ENCODE data around the gene DNM2.
A peak's percentile ranks its signal among the peaks of the same experiment; 100 is the strongest.

DNM2 gene

DNA sequence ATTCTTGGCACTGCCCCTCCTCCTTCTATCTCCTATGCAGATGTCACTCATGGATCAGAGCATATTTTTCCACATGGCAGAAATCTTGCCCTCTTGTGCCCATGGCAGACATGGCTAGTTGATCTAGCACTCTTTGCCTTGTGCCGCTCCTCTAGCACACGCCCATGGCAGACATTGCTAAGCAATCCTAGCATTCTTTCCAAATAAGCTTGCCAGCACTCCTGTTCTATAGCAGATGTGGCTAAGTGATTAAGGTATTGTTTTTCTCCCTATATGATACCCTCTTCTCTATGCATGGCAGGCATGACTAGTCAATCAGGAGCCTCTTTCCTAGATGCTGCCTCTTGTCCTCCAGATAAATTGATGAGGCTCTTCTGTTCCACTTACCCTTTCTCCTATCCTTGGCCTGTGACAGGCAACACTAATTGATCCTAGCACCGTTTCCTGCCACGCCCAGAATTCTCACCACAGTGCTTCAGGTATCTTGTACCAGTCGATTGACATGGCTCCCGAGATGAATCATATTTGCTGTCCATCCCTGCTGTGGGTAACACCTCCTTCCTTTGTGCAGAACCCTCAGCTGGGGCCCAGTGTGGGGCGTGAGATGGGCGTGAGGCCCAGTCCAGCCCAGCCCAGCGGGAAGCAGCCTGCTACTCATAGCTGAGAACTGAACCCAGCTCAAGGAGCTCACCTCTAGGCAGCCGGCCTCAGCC is 91.2 kb downstream of the DNM2 start:
- H3K4me3 ChIP-seq (ENCODE audit: control insufficient read depth, low read depth, low read length): no peak overlapping the region
- TF ChIP-seq, protein P1, sequence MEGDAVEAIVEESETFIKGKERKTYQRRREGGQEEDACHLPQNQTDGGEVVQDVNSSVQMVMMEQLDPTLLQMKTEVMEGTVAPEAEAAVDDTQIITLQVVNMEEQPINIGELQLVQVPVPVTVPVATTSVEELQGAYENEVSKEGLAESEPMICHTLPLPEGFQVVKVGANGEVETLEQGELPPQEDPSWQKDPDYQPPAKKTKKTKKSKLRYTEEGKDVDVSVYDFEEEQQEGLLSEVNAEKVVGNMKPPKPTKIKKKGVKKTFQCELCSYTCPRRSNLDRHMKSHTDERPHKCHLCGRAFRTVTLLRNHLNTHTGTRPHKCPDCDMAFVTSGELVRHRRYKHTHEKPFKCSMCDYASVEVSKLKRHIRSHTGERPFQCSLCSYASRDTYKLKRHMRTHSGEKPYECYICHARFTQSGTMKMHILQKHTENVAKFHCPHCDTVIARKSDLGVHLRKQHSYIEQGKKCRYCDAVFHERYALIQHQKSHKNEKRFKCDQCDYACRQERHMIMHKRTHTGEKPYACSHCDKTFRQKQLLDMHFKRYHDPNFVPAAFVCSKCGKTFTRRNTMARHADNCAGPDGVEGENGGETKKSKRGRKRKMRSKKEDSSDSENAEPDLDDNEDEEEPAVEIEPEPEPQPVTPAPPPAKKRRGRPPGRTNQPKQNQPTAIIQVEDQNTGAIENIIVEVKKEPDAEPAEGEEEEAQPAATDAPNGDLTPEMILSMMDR (IDR thresholded peaks at IDR 0.05; ENCODE audit: control insufficient read depth, insufficient read depth, low read depth, low read length, missing control alignments): no peak
- DNase-seq (ENCODE audit: low read depth): peak; percentile 5

DNA sequence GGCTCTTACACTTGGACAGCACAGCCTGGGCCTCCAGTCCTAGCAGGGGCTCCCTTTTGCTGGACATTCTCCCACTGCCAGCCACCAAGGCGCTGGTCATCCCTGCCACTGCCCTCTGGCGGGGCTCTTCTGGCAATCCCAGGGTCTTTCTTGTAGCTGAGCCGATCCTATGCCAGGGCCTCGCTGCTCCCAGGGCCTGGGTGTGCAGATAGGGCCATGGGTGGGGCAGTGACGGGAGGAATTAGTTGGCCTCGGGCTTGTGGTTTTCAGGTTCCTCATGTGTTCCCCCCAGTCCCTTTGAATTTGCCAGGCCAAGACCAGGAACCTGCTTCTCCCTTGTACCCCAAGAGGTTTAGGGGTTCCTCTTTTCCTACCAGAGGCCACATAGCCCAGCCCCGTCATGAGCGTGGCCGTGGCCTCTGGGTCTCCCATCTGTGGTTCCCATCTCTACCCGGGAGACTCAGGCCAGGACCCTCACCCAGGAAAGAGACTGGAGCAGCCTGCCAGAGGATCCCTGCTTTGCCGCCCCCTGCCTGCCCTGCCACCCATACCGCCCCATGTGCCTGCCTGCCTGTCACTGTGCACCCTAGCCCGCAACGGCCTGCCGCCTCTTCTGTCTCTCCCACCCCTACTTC is 91.9 kb downstream of the DNM2 start:
- no peak overlapping the region for H3K4me3 ChIP-seq (ENCODE audit: control insufficient read depth, low read depth, low read length)
- TF ChIP-seq, protein P1 (IDR thresholded peaks at IDR 0.05; ENCODE audit: control insufficient read depth, insufficient read depth, low read depth, low read length, missing control alignments): no peak
- DNase-seq (ENCODE audit: low read depth): no peak

DNA sequence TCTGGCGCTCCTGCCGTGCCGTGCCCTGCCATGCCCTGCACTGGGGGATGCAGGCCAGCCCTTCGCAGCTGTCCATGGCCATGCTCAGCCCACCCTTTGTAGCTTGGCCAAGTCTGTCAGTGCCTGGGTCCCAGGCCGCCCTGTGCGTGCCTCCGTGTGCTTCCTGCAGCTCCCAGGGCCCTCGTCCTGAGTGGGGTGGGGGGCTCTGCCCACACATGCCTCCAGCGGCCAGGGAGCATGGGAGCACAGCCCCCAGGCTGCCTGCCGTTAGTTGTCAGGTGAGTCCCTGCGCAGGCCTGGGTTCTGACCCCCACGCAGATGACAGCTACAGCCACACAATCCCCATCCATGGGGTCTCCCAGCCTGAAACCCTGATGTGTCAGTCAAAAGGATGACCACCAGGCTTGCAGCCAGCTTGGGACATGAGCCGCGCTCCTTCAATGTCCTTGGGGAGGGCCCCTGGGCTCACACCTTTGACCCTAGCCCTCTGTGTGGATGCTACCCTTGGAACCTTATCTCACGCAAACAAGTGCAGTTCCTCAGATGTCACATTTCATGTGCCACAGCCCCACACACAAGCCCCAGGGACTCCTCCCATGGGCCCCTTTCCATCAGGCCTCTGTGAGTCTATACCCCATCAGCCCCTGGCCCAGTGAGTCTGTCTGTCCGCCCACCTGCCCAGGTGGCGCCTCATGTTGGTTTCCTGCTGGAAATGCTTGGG is 93.7 kb downstream of the DNM2 start:
- DNase-seq (ENCODE audit: low read depth): no peak
- TF ChIP-seq, protein P1 (IDR thresholded peaks at IDR 0.05; ENCODE audit: control insufficient read depth, insufficient read depth, low read depth, low read length, missing control alignments): no peak
- H3K4me3 ChIP-seq (ENCODE audit: control insufficient read depth, low read depth, low read length): no peak overlapping the region

DNA sequence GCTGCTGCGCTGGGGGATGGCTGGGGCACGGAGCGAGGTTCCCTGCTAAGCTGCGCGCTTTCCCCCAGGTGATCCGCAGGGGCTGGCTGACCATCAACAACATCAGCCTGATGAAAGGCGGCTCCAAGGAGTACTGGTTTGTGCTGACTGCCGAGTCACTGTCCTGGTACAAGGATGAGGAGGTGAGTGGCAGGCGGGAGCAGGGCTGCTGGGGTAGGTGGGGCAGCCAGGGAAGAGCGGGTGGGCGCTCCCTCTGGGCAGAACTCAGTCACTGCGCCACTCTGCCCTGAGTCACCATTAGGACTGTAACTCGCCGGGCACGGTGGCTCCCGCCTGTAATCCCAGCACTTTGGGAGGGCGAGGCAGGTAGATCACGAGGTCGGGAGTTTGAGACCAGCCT is 94.3 kb downstream of the DNM2 start:
- TF ChIP-seq, protein P1 (IDR thresholded peaks at IDR 0.05; ENCODE audit: control insufficient read depth, insufficient read depth, low read depth, low read length, missing control alignments): no peak
- no peak for DNase-seq (ENCODE audit: low read depth)
- H3K4me3 ChIP-seq (ENCODE audit: control insufficient read depth, low read depth, low read length): no peak overlapping the region

DNA sequence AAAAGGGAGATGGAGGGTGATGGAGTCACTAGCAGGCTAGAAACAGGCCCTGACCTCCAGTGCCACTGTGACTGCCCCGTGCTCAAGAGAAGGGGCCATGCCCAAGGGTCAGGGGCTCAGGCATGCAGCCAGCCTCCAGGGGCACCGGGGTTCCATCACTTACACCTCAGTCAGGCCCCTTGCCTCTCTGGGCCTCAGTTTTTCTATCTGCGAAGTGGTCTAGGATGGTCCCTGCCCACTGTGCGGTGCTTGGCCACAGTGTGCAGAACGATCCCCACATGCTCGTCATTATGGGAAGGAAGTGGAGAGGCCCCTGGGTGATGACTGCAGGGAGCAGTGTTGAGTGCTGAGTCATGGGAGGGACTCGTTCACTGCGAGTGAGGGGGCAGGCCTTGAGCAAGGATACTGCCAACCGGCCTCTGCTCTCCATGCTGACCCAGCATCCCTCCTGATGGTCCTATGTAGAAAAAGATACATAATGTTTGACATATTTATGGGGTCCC is 95.1 kb downstream of the DNM2 start:
- no peak overlapping the region for H3K4me3 ChIP-seq (ENCODE audit: control insufficient read depth, low read depth, low read length)
- peak; percentile 86 for DNase-seq (ENCODE audit: low read depth)
- TF ChIP-seq, protein P1 (IDR thresholded peaks at IDR 0.05; ENCODE audit: control insufficient read depth, insufficient read depth, low read depth, low read length, missing control alignments): no peak

DNA sequence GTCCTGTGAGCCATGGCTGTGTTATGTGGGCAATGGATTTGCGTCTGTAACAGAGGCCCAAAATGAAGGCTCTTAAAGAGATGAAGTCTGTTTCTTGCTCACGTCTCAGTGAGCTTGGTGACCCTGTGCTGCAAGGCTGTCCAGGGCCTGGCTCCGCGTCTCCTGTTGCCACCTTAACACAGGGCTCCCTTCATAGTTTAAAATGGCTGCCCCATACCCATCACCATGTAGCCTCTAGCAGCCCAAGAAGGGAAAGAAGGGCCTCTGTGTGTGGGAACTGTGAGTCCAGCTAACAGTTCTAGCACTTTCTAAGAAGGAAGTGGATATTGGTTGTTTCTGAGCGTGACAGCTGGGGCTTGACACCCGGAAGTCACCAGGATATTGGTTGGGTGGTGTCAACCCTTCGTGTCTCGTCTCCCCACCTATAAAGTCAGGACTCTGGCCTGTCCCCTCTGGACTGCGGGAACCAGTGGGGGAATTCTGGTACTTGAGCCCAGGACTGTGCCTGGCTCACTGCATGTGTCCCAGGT is 97.2 kb downstream of the DNM2 start:
- TF ChIP-seq, protein P1 (IDR thresholded peaks at IDR 0.05; ENCODE audit: control insufficient read depth, insufficient read depth, low read depth, low read length, missing control alignments): no peak
- no peak for DNase-seq (ENCODE audit: low read depth)
- H3K4me3 ChIP-seq (ENCODE audit: control insufficient read depth, low read depth, low read length): peak overlapping the region; percentile 91
